Kidney tubule cell (primary cell): ENCODE measurements around the gene USP17L26.
"Not testable (repeated sequence)": the region's sequence is repeated elsewhere in the genome, so short reads cannot be mapped to it uniquely, and the experiment has no call there.

Experiments used
- DNase-seq: peaks from one replicate; pipeline ENCODE4 v3.0.0-alpha.2; 2018; ENCODE audit warnings: low spot score

USP17L26 gene

GRCh38 chr4:9334358-9334757 is at the start of gene USP17L26:
Gene USP17L26, plus strand, starts transcription at chr4:9334658. Its CDS starts 0 bp downstream, at chr4:9334658.
- not testable (repeated sequence) for DNase-seq

GRCh38 chr4:9324191-9324590 is 10.3 kb upstream of the USP17L26 start:
- not testable (repeated sequence) for DNase-seq

GRCh38 chr4:9324865-9325264 is 9.6 kb upstream of the USP17L26 start, which contains the start of gene USP17L24:
Gene USP17L24, plus strand, starts transcription at chr4:9325165. Its CDS starts 0 bp downstream, at chr4:9325165.
- not testable (repeated sequence) for DNase-seq

GRCh38 chr4:9329611-9330010 is 4.8 kb upstream of the USP17L26 start, which contains the start of gene USP17L25:
Gene USP17L25, plus strand, starts transcription at chr4:9329911. Its CDS starts 0 bp downstream, at chr4:9329911.
- DNase-seq = not testable (repeated sequence)

- not testable (repeated sequence) for DNase-seq
Observed at GRCh38 chr4:9339103-9339502, 4.6 kb downstream of the USP17L26 start, which contains the start of gene USP17L5. Gene USP17L5, plus strand, starts transcription at chr4:9339403. Its CDS starts 0 bp downstream, at chr4:9339403.

GRCh38 chr4:9343848-9344247 is 9.4 kb downstream of the USP17L26 start, which contains the start of gene USP17L27:
Gene USP17L27, plus strand, starts transcription at chr4:9344148. Its CDS starts 0 bp downstream, at chr4:9344148.
- DNase-seq = not testable (repeated sequence)

- DNase-seq = not testable (repeated sequence)
Observed at GRCh38 chr4:9348593-9348992, 14.1 kb downstream of the USP17L26 start, which contains the start of gene USP17L28. Gene USP17L28, plus strand, starts transcription at chr4:9348893. Its CDS starts 0 bp downstream, at chr4:9348893.

GRCh38 chr4:9350866-9351265 is 16.4 kb downstream of the USP17L26 start:
- DNase-seq = not testable (repeated sequence)

- not testable (repeated sequence) for DNase-seq
Observed at GRCh38 chr4:9353338-9353737, 18.9 kb downstream of the USP17L26 start, which contains the start of gene USP17L29. Gene USP17L29, plus strand, starts transcription at chr4:9353638. Its CDS starts 0 bp downstream, at chr4:9353638.

GRCh38 chr4:9362829-9363228 is 28.4 kb downstream of the USP17L26 start, which contains the start of gene USP17L30:
Gene USP17L30, plus strand, starts transcription at chr4:9363129. Its CDS starts 0 bp downstream, at chr4:9363129.
- not testable (repeated sequence) for DNase-seq

- DNase-seq = not testable (repeated sequence)
Observed at GRCh38 chr4:9379881-9380280, 45.4 kb downstream of the USP17L26 start.

- peak; percentile 10 for DNase-seq
Observed at GRCh38 chr4:9381012-9381534, 46.6 kb downstream of the USP17L26 start.

- DNase-seq = peak; percentile 20
Observed at GRCh38 chr4:9384126-9384525, 49.7 kb downstream of the USP17L26 start.
